Right lobe of liver (tissue), 4 donors: ENCODE measurements around the gene FANCC.

Experiments used
- POLR2A ChIP-seq: fragments of 450-650 bp; IDR thresholded peaks from one replicate; pipeline ENCODE4 v1.6.1; 2017; ENCODE audit warnings: antibody characterized with exemption, mild to moderate bottlenecking
- TF ChIP-seq, protein P1 (sequence below), 4 donors: fragments of 200-600 bp in 3 of 4; fragments of 450-650 bp in 1 of 4; IDR thresholded peaks; one replicate each; pipeline versions ENCODE4 v1.5.1 to v1.8.0; 2016 to 2022; ENCODE audit warnings: antibody characterized with exemption in 4 of 4, mild to moderate bottlenecking in 2 of 4
- donor health status: DM: no; HTN: no; CAD: no.
- donor health status: DM: no; HTN: no; CAD: no.
- donor health status: DM: no; HTN: yes; CAD: no.

DNA sequence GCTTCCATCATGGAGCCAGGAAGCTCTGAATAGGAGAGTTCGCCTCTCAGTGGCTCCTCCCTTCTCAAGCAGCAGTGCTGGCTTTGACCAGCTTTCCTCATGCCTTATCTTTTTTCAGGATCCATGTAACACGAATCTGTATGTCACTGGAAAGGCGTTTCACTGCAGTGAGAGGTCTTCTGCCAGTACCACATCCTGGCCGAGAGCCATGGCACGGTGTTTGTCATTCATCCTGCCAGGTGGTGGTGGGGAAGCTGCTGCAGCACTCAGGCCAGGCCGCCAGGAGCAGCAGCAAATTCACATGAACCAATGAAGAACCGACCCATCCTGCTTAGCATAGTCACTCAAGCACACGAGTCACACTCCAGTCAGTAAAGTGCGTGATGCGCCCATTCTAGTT, 179.0 kb downstream of the FANCC start:
- TF ChIP-seq, protein P1, sequence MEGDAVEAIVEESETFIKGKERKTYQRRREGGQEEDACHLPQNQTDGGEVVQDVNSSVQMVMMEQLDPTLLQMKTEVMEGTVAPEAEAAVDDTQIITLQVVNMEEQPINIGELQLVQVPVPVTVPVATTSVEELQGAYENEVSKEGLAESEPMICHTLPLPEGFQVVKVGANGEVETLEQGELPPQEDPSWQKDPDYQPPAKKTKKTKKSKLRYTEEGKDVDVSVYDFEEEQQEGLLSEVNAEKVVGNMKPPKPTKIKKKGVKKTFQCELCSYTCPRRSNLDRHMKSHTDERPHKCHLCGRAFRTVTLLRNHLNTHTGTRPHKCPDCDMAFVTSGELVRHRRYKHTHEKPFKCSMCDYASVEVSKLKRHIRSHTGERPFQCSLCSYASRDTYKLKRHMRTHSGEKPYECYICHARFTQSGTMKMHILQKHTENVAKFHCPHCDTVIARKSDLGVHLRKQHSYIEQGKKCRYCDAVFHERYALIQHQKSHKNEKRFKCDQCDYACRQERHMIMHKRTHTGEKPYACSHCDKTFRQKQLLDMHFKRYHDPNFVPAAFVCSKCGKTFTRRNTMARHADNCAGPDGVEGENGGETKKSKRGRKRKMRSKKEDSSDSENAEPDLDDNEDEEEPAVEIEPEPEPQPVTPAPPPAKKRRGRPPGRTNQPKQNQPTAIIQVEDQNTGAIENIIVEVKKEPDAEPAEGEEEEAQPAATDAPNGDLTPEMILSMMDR (IDR thresholded peaks at IDR 0.05), result peak; percentile 18 to 45 (median 38)
- no peak for TF ChIP-seq POLR2A
